Ramos (cell line): ENCODE measurements around the gene CFAP97.
"Not testable (repeated sequence)": the region's sequence is repeated elsewhere in the genome, so short reads cannot be mapped to it uniquely, and the experiment has no call there.

ENCODE experiments used
- in situ Hi-C: fragments of 300-500 bp; cut with MboI; formaldehyde crosslinking; loops from one replicate; pipeline ENCODE4 v1.14.3; 2022; ENCODE audit warnings: low sequenced_read_pairs; ENCODE audit not compliant: unreplicated experiment

CFAP97 gene

GRCh38 chr4:185144601-185145240 lies 59.1 kb downstream of the CFAP97 start:
- in situ Hi-C loops: no loop called here

GRCh38 chr4:185143601-185143969 lies 60.2 kb downstream of the CFAP97 start:
- in situ Hi-C loops: no loop called here

- in situ Hi-C loops: no loop called here
These were observed 60.7 kb downstream of the CFAP97 start, which contains the start of gene SLC25A4 for GRCh38 chr4:185142912-185143600. Gene SLC25A4 (plus strand): TSS chr4:185143266. CDS start chr4:185143373, 107 bp downstream.

- in situ Hi-C loops: no loop called here
These were observed 61.3 kb downstream of the CFAP97 start for GRCh38 chr4:185142564-185142911.

GRCh38 chr4:185141777-185142176 lies 62.0 kb downstream of the CFAP97 start:
- in situ Hi-C loops: no loop called here

- in situ Hi-C loops: no loop called here
These were observed 64.1 kb downstream of the CFAP97 start for GRCh38 chr4:185139736-185140135.

- in situ Hi-C loops: no loop called here
These were observed 65.6 kb downstream of the CFAP97 start for GRCh38 chr4:185138161-185138560.

- in situ Hi-C loops: no loop called here
These were observed 66.4 kb downstream of the CFAP97 start for GRCh38 chr4:185137233-185137925.

GRCh38 chr4:185134307-185134869 lies 69.4 kb downstream of the CFAP97 start:
- in situ Hi-C loops: no loop called here

GRCh38 chr4:185128272-185129119 lies 75.3 kb downstream of the CFAP97 start:
- in situ Hi-C loops: no loop called here

- in situ Hi-C loops: no loop called here
These were observed 76.5 kb downstream of the CFAP97 start for GRCh38 chr4:185127021-185127925.

- in situ Hi-C loops: no loop called here
These were observed 79.8 kb downstream of the CFAP97 start for GRCh38 chr4:185124006-185124405.

GRCh38 chr4:185122681-185123345 lies 81.0 kb downstream of the CFAP97 start:
- in situ Hi-C loops: no loop called here

- in situ Hi-C loops: no loop called here
These were observed 83.2 kb downstream of the CFAP97 start for GRCh38 chr4:185120631-185120946.

- in situ Hi-C loops: no loop called here
These were observed 83.7 kb downstream of the CFAP97 start for GRCh38 chr4:185119927-185120630.

- in situ Hi-C loops: not testable (repeated sequence)
These were observed 84.3 kb downstream of the CFAP97 start for GRCh38 chr4:185119467-185119866.

GRCh38 chr4:185118876-185119275 lies 84.9 kb downstream of the CFAP97 start:
- in situ Hi-C loops: no loop called here

- in situ Hi-C loops: no loop called here
These were observed 86.4 kb downstream of the CFAP97 start for GRCh38 chr4:185117300-185117934.
